GM23338 (cell line): ENCODE data around the gene MLEC. TPM values are rescaled to one million over a fixed set of nuclear protein-coding genes. Genes with fewer than 3 reads are reported as not detected.

Source experiments
- ATAC-seq: fragments of 200-7000 bp; cut with Tn5 transposase; 3 replicates; pipeline ENCODE4 v1.9.1; 2020
- DNase-seq: peaks from one replicate; pipeline ENCODE4 v3.0.0-alpha.2; 2015; ENCODE audit warnings: low spot score
- H2AFZ ChIP-seq: fragments of 200-600 bp; sonication (generic); 2 replicates; pipeline ENCODE4 v1.8.0; 2016; ENCODE audit warnings: antibody characterized with exemption, mild to moderate bottlenecking, moderate library complexity
- H3F3A ChIP-seq: fragments of 200-600 bp; sonication (generic); replicated peaks from 2 replicates; pipeline ENCODE4 v1.8.0; 2017; ENCODE audit warnings: antibody characterized with exemption, mixed run types, low read depth
- H3K27ac ChIP-seq: fragments of 200-600 bp; sonication (generic); 2 replicates; pipeline ENCODE4 v1.6.1; 2016; ENCODE audit warnings: low read depth
- H3K27me3 ChIP-seq: fragments of 200-600 bp; sonication (generic); 2 replicates; pipeline ENCODE4 v1.8.0; 2016; ENCODE audit warnings: mild to moderate bottlenecking, mixed run types, moderate library complexity; ENCODE audit not compliant: insufficient read depth
- H3K36me3 ChIP-seq: fragments of 200-600 bp; sonication (generic); 2 replicates; pipeline ENCODE4 v1.8.0; 2016; ENCODE audit warnings: mild to moderate bottlenecking; ENCODE audit not compliant: insufficient read depth
- H3K4me1 ChIP-seq: fragments of 200-600 bp; sonication (generic); 2 replicates; pipeline ENCODE4 v1.8.0; 2016; ENCODE audit warnings: mild to moderate bottlenecking, moderate library complexity; ENCODE audit not compliant: insufficient read depth
- H3K4me2 ChIP-seq: fragments of 200-600 bp; sonication (generic); 2 replicates; pipeline ENCODE4 v1.7.1; 2017; ENCODE audit warnings: mixed run types
- H3K4me3 ChIP-seq: fragments of 200-600 bp; sonication (generic); 2 replicates; pipeline ENCODE4 v1.6.1; 2016; ENCODE audit warnings: mixed run types
- H3K79me2 ChIP-seq: fragments of 200-600 bp; sonication (generic); replicated peaks from 2 replicates; pipeline ENCODE4 v1.8.0; 2017; ENCODE audit warnings: mild to moderate bottlenecking; ENCODE audit not compliant: insufficient read depth
- H3K9me2 ChIP-seq: fragments of 200-600 bp; sonication (generic); 2 replicates; pipeline ENCODE4 v1.8.0; 2017; ENCODE audit not compliant: insufficient read depth
- H4K20me1 ChIP-seq: fragments of 200-600 bp; sonication (generic); replicated peaks from 2 replicates; pipeline ENCODE4 v1.8.0; 2017; ENCODE audit warnings: mild to moderate bottlenecking; ENCODE audit not compliant: insufficient read depth
- H3K27ac Mint-ChIP-seq: 2 replicates; pipeline ENCODE4 v1.8.0; 2020; ENCODE audit warnings: inconsistent platforms, mild to moderate bottlenecking, moderate library complexity, mixed read lengths
- H3K27me3 Mint-ChIP-seq: 3 replicates; pipeline ENCODE4 v1.8.0; 2022; ENCODE audit warnings: low read depth, mild to moderate bottlenecking, moderate library complexity, mixed read lengths, inconsistent platforms; ENCODE audit not compliant: insufficient read depth, poor library complexity
- H3K36me3 Mint-ChIP-seq: 3 replicates; pipeline ENCODE4 v1.8.0; 2021; ENCODE audit warnings: low read depth, mild to moderate bottlenecking, inconsistent platforms, moderate library complexity, mixed read lengths
- H3K4me1 Mint-ChIP-seq: 3 replicates; pipeline ENCODE4 v1.8.0; 2020; ENCODE audit warnings: mild to moderate bottlenecking, inconsistent platforms, mixed read lengths
- H3K4me3 Mint-ChIP-seq: 3 replicates; pipeline ENCODE4 v1.8.0; 2021; ENCODE audit warnings: moderate library complexity, mild to moderate bottlenecking, inconsistent platforms, mixed read lengths
- H3K9me3 Mint-ChIP-seq: 3 replicates; pipeline ENCODE4 v1.8.0; 2020; ENCODE audit warnings: moderate library complexity, mild to moderate bottlenecking, inconsistent platforms, mixed read lengths
- CREB1 ChIP-seq: fragments of 250-450 bp; sonication (Bioruptor Pico); IDR thresholded peaks from 2 replicates; pipeline ENCODE4 v1.5.0; 2020; ENCODE audit warnings: low read depth, mild to moderate bottlenecking, moderate library complexity
- CTCF ChIP-seq, 2 experiments: fragments of 200-600 bp in 1 of 2; sonication (generic) in 1 of 2; conservative IDR thresholded peaks; 2 replicates each; pipeline versions ENCODE4 v1.5.1 to v1.6.1; 2016 to 2017; ENCODE audit warnings: antibody characterized with exemption in 2 of 2, low read depth in 2 of 2, mild to moderate bottlenecking in 2 of 2, moderate library complexity in 1 of 2
- POLR2AphosphoS5 ChIP-seq: IDR thresholded peaks from 2 replicates; pipeline ENCODE4 v1.6.1; 2016; ENCODE audit warnings: antibody characterized with exemption, low read depth
- REST ChIP-seq: IDR thresholded peaks from one replicate; pipeline ENCODE4 v1.6.1; 2018; ENCODE audit warnings: antibody characterized with exemption; ENCODE audit not compliant: unreplicated experiment
- ZNF331 ChIP-seq: fragments of 250-450 bp; sonication (Bioruptor Pico); IDR thresholded peaks from 2 replicates; pipeline ENCODE4 v1.5.0; 2020; ENCODE audit warnings: low read depth, mild to moderate bottlenecking, moderate library complexity
- polyA plus RNA-seq: library from polyadenylated mRNA; unstranded; fragments of >200 nt; fragmentation: Nextera tagmentation; extraction: Ambion mirVana; gene quantifications from 2 replicates; pipeline ENCODE4 v1.2.1, GENCODE V29; 2016
- total RNA-seq: library from RNA; depleted of rRNA; stranded (reverse); fragments of >200 nt; shearing (Covaris generic); gene quantifications from 2 replicates; pipeline ENCODE4 v1.2.3, GENCODE V29; 2014

MLEC gene
- total and polyA plus RNA-seq, 2 experiments from 2014 or later = 225 to 264 TPM

- peak within 1 kb of the TSS; percentile 83 for H3K4me3 ChIP-seq
- peaks cover 21% of the 10 kb centered on the region for H3K4me1 Mint-ChIP-seq
- H3F3A ChIP-seq = peaks cover 15% of the 10 kb centered on the region
- TF ChIP-seq ZNF331 (CRISPR knock-in tag) = no peak
- no peak; the same call in none of the 2 replicates for TF ChIP-seq CREB1 (CRISPR knock-in tag)
- peak; percentile 53 for TF ChIP-seq POLR2AphosphoS5
- TF ChIP-seq REST = peak; percentile 25
- peak; percentile 37 to 62; a peak in 3 of 4 replicates for TF ChIP-seq CTCF (conservative IDR thresholded peaks at IDR 0.05; ENCODE audit: low read depth in 2 of 2)
- ATAC-seq (peak; percentile 74), DNase-seq (peak; percentile 92)
- no peaks in the 10 kb centered on the region for H3K36me3 ChIP-seq
- no peak within 1 kb of the TSS for H3K27ac Mint-ChIP-seq
- peaks cover 6% of the 10 kb centered on the region for H3K4me1 ChIP-seq
- H3K27me3 ChIP-seq = peaks cover 22% of the 10 kb centered on the region
- H3K36me3 Mint-ChIP-seq = peaks cover 3% of the 10 kb centered on the region; the same call in 1 of the 3 replicates
- H3K4me2 ChIP-seq = peak within 1 kb of the TSS; percentile 98
- peak within 1 kb of the TSS; percentile 99 for H2AFZ ChIP-seq
- H3K27ac ChIP-seq = no peak within 1 kb of the TSS; the same call in 1 of the 2 replicates
- no peaks in the 10 kb centered on the region for H3K9me3 Mint-ChIP-seq
- peaks cover 27% of the 10 kb centered on the region for H3K27me3 Mint-ChIP-seq
- H3K79me2 ChIP-seq = no peaks in the 10 kb centered on the region
- H4K20me1 ChIP-seq = peaks cover 8% of the 10 kb centered on the region; the same call in 1 of the 2 replicates
- peak within 1 kb of the TSS; percentile 79 for H3K4me3 Mint-ChIP-seq
- no peaks in the 10 kb centered on the region for H3K9me2 ChIP-seq
Measured at GRCh38 chr12:120639771-120640721, 46.9 kb upstream of the MLEC start, which contains the start of gene CABP1. CABP1 (plus strand) TSS chr12:120640626; CDS start chr12:120640686, 60 bp downstream.
